Upper lobe of left lung (tissue), 4 donors: ENCODE measurements around the gene TAF10.

Experiments used
- CTCF ChIP-seq, 6 experiments: fragments of 450-650 bp in 4 of 6; fragments of 200-600 bp in 2 of 6; sonication (generic) in 2 of 6; IDR thresholded peaks; one replicate each; pipeline ENCODE4 v1.5.1; 2016 to 2019; ENCODE audit warnings: antibody characterized with exemption in 6 of 6
- POLR2A ChIP-seq, 4 donors: fragments of 450-650 bp; IDR thresholded peaks; one replicate each; pipeline ENCODE4 v1.5.1; 2016 to 2017; ENCODE audit warnings: antibody characterized with exemption in 4 of 4, mild to moderate bottlenecking in 2 of 4
- POLR2AphosphoS5 ChIP-seq, 2 donors: sonication (generic); formaldehyde crosslinking; IDR thresholded peaks; one replicate each; pipeline ENCODE4 v1.5.1; 2017; ENCODE audit warnings: antibody characterized with exemption in 2 of 2

GRCh38 chr11:6655020-6655789 lies 43.2 kb upstream of the TAF10 start:
- TF ChIP-seq CTCF (IDR thresholded peaks at IDR 0.05), result peak in 1 of 6 experiments; percentile 16
- TF ChIP-seq POLR2AphosphoS5 (IDR thresholded peaks at IDR 0.05), result no peak
- TF ChIP-seq POLR2A (IDR thresholded peaks at IDR 0.05), result no peak
